GM12878 (cell line): ENCODE results near the gene TFB1M. TPM values are rescaled to one million over a fixed set of nuclear protein-coding genes. Genes with fewer than 3 reads are reported as not detected.

ENCODE experiments used
- ATAC-seq: fragments of 200-7000 bp; cut with Tn5 transposase; 3 replicates; pipeline ENCODE4 v1.9.1; 2020; ENCODE audit warnings: mild to moderate bottlenecking, moderate library complexity
- BruUV-seq: library from RNA; stranded (reverse); fragments of 400-500 nt; replicated peaks from 2 replicates; lab custom pipeline; 2021; lab: Mats Ljungman, UMichigan
- CTCF ChIA-PET: fragments of 300-600 bp; sonication (Branson Sonifier 250); formaldehyde crosslinking; extraction: SDS; loops from one replicate; lab custom pipeline; 2021; ENCODE audit warnings: inconsistent platforms; lab: Yijun Ruan, JAX
- POLR2A ChIA-PET: fragments of 350-600 bp; formaldehyde crosslinking; extraction: SDS; loops from one replicate; lab custom pipeline; 2021; ENCODE audit warnings: inconsistent platforms; lab: Charles Lee
- RAD21 ChIA-PET: fragments of 300-600 bp; sonication (Branson Sonifier 250); formaldehyde crosslinking; loops from one replicate; lab custom pipeline; 2023; ENCODE audit warnings: antibody characterized with exemption; ENCODE audit not compliant: unreplicated experiment; lab: Charles Lee
- SMC1A ChIA-PET: fragments of 300-600 bp; sonication (Branson Sonifier 250); formaldehyde crosslinking; loops from one replicate; lab custom pipeline; 2023; ENCODE audit not compliant: unreplicated experiment, uncharacterized antibody; lab: Charles Lee
- DNase-seq: peaks from one replicate; pipeline ENCODE4 v3.0.0-alpha.2; 2011; ENCODE audit warnings: low read depth, low spot score
- FAIRE-seq: peaks from 3 replicates; lab custom pipeline; 2011; peaks lifted over from hg19 to GRCh38; lab: Jason Lieb, UNC
- H2AFZ ChIP-seq: 2 replicates; pipeline ENCODE4 v1.6.0; 2011; ENCODE audit warnings: low read depth, low read length, control low read depth; ENCODE audit not compliant: control insufficient read depth
- H3K27ac ChIP-seq: 2 replicates; pipeline ENCODE4 v1.5.1; 2011; ENCODE audit warnings: control low read depth; ENCODE audit not compliant: control insufficient read depth, insufficient read depth
- H3K27me3 ChIP-seq, 2 experiments: replicated peaks in 1 of 2; 2 replicates each; pipeline versions ENCODE4 v1.6.0 to v1.6.1; 2011; ENCODE audit warnings: low read length in 1 of 2; ENCODE audit not compliant: control insufficient read depth in 2 of 2, insufficient read depth in 2 of 2
- H3K36me3 ChIP-seq, 2 experiments: 2 replicates each; pipeline ENCODE4 v1.5.1; 2011; ENCODE audit warnings: low read length in 1 of 2; ENCODE audit not compliant: control insufficient read depth in 2 of 2, insufficient read depth in 2 of 2
- H3K4me1 ChIP-seq: 2 replicates; pipeline ENCODE4 v1.6.1; 2011; ENCODE audit warnings: mild to moderate bottlenecking, low read length, moderate library complexity, mixed read lengths; ENCODE audit not compliant: control insufficient read depth, insufficient read depth
- H3K4me2 ChIP-seq: 2 replicates; pipeline ENCODE4 v1.6.0; 2011; ENCODE audit warnings: control low read depth; ENCODE audit not compliant: control insufficient read depth, insufficient read depth
- H3K4me3 ChIP-seq: fragments of 200-600 bp; sonication (generic); 2 replicates; pipeline ENCODE4 v1.5.1; 2016
- H3K79me2 ChIP-seq: 2 replicates; pipeline ENCODE4 v1.6.0; 2011; ENCODE audit warnings: low read length; ENCODE audit not compliant: control insufficient read depth, insufficient read depth
- H3K9ac ChIP-seq: 2 replicates; pipeline ENCODE4 v1.8.0; 2011; ENCODE audit warnings: low read length, control low read depth, mixed read lengths; ENCODE audit not compliant: control insufficient read depth, insufficient read depth
- H3K9me3 ChIP-seq: replicated peaks from 3 replicates; pipeline ENCODE4 v1.5.1; 2011; ENCODE audit warnings: mild to moderate bottlenecking, low read length; ENCODE audit not compliant: control insufficient read depth, insufficient read depth
- H4K20me1 ChIP-seq: 2 replicates; pipeline ENCODE4 v1.6.0; 2011; ENCODE audit not compliant: control insufficient read depth, insufficient read depth
- CBX3 ChIP-seq: fragments of 200-600 bp; sonication (generic); IDR thresholded peaks from 2 replicates; pipeline ENCODE4 v1.6.1; 2016; ENCODE audit warnings: low read depth, borderline replicate concordance
- CREM ChIP-seq: IDR thresholded peaks from 2 replicates; pipeline ENCODE4 v1.6.1; 2014; ENCODE audit warnings: antibody characterized with exemption, low read depth
- EGR1 ChIP-seq, 2 experiments: IDR thresholded peaks; 1 replicate in 1 of 2; 2 replicates in 1 of 2; pipeline ENCODE4 v1.6.1; 2011 to 2012; ENCODE audit warnings: low read depth in 2 of 2, low read length in 2 of 2, borderline replicate concordance in 1 of 2, mild to moderate bottlenecking in 1 of 2, moderate library complexity in 1 of 2
- ESRRA ChIP-seq: IDR thresholded peaks from 2 replicates; pipeline ENCODE4 v1.6.1; 2012; ENCODE audit warnings: mild to moderate bottlenecking, low read length, improper control_type of control experiment
- FOXK2 ChIP-seq: fragments of 450-650 bp; IDR thresholded peaks from 2 replicates; pipeline ENCODE4 v1.6.1; 2017; ENCODE audit warnings: mild to moderate bottlenecking, moderate library complexity
- GATAD2B ChIP-seq: fragments of 450-650 bp; conservative IDR thresholded peaks from 2 replicates; pipeline ENCODE4 v1.6.1; 2017; ENCODE audit warnings: low read depth, mild to moderate bottlenecking, moderate library complexity
- HDAC6 ChIP-seq: fragments of 200-600 bp; sonication (generic); IDR thresholded peaks from one replicate; pipeline ENCODE4 v1.8.0; 2017; ENCODE audit warnings: antibody characterized with exemption; ENCODE audit not compliant: unreplicated experiment
- JUND ChIP-seq: IDR thresholded peaks from 2 replicates; pipeline ENCODE4 v1.6.1; 2012; ENCODE audit warnings: low read depth, mild to moderate bottlenecking, low read length, improper control_type of control experiment, moderate library complexity
- PAX8 ChIP-seq: fragments of 450-650 bp; IDR thresholded peaks from 2 replicates; pipeline ENCODE4 v1.6.1; 2017; ENCODE audit warnings: mild to moderate bottlenecking, moderate library complexity
- RELA ChIP-seq: fragments of 450-650 bp; IDR thresholded peaks from 2 replicates; pipeline ENCODE4 v1.8.0; 2014; ENCODE audit warnings: borderline replicate concordance; ENCODE audit not compliant: partially characterized antibody
- SREBF1 ChIP-seq: IDR thresholded peaks from 2 replicates; pipeline ENCODE4 v1.6.1; 2012; ENCODE audit warnings: mild to moderate bottlenecking, low read length
- TCF12 ChIP-seq: IDR thresholded peaks from 2 replicates; pipeline ENCODE4 v1.6.1; 2011; ENCODE audit warnings: low read depth, mild to moderate bottlenecking, low read length
- ZNF217 ChIP-seq: fragments of 450-650 bp; IDR thresholded peaks from 2 replicates; pipeline ENCODE4 v1.6.1; 2017; ENCODE audit warnings: antibody characterized with exemption, mild to moderate bottlenecking
- ZNF384 ChIP-seq: IDR thresholded peaks from 2 replicates; pipeline ENCODE4 v1.6.1; 2012; ENCODE audit warnings: low read depth, mild to moderate bottlenecking, low read length, improper control_type of control experiment, borderline replicate concordance
- WGBS: methylation state at CpG from one replicate; pipeline ENCODE4 v1.1.6; 2016; ENCODE audit warnings: low lambda C conversion rate; ENCODE audit not compliant: insufficient replicate concordance, insufficient coverage; ENCODE audit errors: missing lambda C conversion rate; 5-methylcytosine and 5-hydroxymethylcytosine counted together
- in situ Hi-C: fragments of 300-500 bp; cut with MboI; formaldehyde crosslinking; loops from 9 replicates; pipeline ENCODE4 v1.14.3; 2018; ENCODE audit warnings: mixed read lengths
- intact Hi-C: fragments of 100-400 bp; cut with micrococcal nuclease; formaldehyde crosslinking; loops from one replicate; pipeline ENCODE4 v1.14.2; 2022; ENCODE audit not compliant: unreplicated experiment
- polyA plus RNA-seq, 11 experiments: library from polyadenylated mRNA; depleted of rRNA in 4 of 11; unstranded in 6 of 11; stranded (reverse) in 5 of 11; fragments of >200 nt; fragmentation: Nextera tagmentation in 4 of 11; fragmentation: Illumina TruSeq in 1 of 11; extraction: Ambion mirVana in 4 of 11; extraction: Trizol in 1 of 11; gene quantifications; 1 replicate in 1 of 11; 2 replicates in 10 of 11; pipeline versions ENCODE4 v1.2.1 to v1.2.3, GENCODE V29; 2011 to 2016; ENCODE audit warnings: inconsistent platforms in 2 of 11, missing spikeins in 2 of 11, low read depth in 1 of 11
- total RNA-seq, 4 experiments: library from RNA; depleted of rRNA in 3 of 4; stranded (reverse); fragments of >200 nt in 3 of 4; fragmentation: Illumina TruSeq in 1 of 4; extraction: Trizol in 1 of 4; gene quantifications; 2 replicates each; pipeline versions ENCODE4 v1.2.1 to v1.2.3, GENCODE V29; 2013 to 2021
- TF ChIP-seq, protein P1 (sequence below): fragments of 450-650 bp; IDR thresholded peaks from 2 replicates; pipeline ENCODE4 v1.6.1; 2016; ENCODE audit warnings: mild to moderate bottlenecking, moderate library complexity, borderline replicate concordance
- TF ChIP-seq, protein P2 (sequence below): fragments of 450-650 bp; IDR thresholded peaks from 2 replicates; pipeline ENCODE4 v1.6.1; 2017; ENCODE audit warnings: low read depth, mild to moderate bottlenecking, moderate library complexity

Gene TFB1M
- total and polyA plus RNA-seq, 10 of the 15 experiments (the other 5 are each of a cell fraction or from before 2014, with no cell fraction given), result 29.9 to 117 (median 41.3) TPM

DNA sequence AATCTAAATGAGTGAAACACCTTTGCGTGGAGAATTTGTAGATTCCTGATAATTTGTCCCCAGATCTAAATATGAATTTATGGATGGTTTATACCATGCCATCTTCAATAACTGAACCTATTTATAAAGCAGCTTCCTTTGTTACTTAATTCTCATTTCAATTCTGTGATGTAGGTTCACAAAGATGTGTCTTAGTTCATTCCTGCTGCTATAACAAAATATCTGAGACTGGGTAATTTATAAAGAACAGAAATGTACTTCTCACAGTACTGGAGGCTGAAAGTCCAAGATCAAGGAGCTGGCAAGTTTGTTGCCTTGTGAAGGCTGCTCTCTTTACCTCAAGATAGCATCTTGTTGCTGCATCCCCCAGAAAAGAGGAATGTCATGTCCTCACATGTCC lies 2.1 kb upstream of the TFB1M start:
- ATAC-seq (no peak), FAIRE-seq (no peak), DNase-seq (no peak)
- Histone ChIP-seq H3K9me3 (peaks cover 2% of the 10 kb centered on the region; the same call in 1 of the 3 replicates), H3K4me2 (no peak overlapping the region), H3K9ac (no peak overlapping the region), H4K20me1 (no peaks in the 10 kb centered on the region), H3K4me3 (no peak overlapping the region), H3K4me1 (no peaks in the 10 kb centered on the region; the same call in 1 of the 2 replicates), H2AFZ (peak overlapping the region; percentile 39; the same call in 1 of the 2 replicates), H3K36me3 (peaks cover 0 to 7% of the 10 kb centered on the region in 2 experiments; a peak in 2 of 4 replicates), H3K79me2 (peaks cover 20% of the 10 kb centered on the region), H3K27ac (no peak overlapping the region), H3K27me3 (no peaks in the 10 kb centered on the region)
- WGBS, result 95% methylated on average over 1 of the region's 1 CpG
- TF ChIP-seq HDAC6 (no peak), ZNF217 (no peak), ESRRA (no peak), PAX8 (no peak), JUND (no peak), FOXK2 (no peak), ZNF384 (no peak), GATAD2B (no peak), EGR1 (IDR thresholded peaks at IDR 0.05; ENCODE audit: borderline replicate concordance in 1 of 2, low read depth in 2 of 2, low read length in 2 of 2) (no peak), RELA (no peak), TCF12 (no peak), SREBF1 (no peak), CREM (no peak), CBX3 (no peak)
- TF ChIP-seq, protein P1, sequence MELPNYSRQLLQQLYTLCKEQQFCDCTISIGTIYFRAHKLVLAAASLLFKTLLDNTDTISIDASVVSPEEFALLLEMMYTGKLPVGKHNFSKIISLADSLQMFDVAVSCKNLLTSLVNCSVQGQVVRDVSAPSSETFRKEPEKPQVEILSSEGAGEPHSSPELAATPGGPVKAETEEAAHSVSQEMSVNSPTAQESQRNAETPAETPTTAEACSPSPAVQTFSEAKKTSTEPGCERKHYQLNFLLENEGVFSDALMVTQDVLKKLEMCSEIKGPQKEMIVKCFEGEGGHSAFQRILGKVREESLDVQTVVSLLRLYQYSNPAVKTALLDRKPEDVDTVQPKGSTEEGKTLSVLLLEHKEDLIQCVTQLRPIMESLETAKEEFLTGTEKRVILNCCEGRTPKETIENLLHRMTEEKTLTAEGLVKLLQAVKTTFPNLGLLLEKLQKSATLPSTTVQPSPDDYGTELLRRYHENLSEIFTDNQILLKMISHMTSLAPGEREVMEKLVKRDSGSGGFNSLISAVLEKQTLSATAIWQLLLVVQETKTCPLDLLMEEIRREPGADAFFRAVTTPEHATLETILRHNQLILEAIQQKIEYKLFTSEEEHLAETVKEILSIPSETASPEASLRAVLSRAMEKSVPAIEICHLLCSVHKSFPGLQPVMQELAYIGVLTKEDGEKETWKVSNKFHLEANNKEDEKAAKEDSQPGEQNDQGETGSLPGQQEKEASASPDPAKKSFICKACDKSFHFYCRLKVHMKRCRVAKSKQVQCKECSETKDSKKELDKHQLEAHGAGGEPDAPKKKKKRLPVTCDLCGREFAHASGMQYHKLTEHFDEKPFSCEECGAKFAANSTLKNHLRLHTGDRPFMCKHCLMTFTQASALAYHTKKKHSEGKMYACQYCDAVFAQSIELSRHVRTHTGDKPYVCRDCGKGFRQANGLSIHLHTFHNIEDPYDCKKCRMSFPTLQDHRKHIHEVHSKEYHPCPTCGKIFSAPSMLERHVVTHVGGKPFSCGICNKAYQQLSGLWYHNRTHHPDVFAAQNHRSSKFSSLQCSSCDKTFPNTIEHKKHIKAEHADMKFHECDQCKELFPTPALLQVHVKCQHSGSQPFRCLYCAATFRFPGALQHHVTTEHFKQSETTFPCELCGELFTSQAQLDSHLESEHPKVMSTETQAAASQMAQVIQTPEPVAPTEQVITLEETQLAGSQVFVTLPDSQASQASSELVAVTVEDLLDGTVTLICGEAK, result no peak
- TF ChIP-seq, protein P2, sequence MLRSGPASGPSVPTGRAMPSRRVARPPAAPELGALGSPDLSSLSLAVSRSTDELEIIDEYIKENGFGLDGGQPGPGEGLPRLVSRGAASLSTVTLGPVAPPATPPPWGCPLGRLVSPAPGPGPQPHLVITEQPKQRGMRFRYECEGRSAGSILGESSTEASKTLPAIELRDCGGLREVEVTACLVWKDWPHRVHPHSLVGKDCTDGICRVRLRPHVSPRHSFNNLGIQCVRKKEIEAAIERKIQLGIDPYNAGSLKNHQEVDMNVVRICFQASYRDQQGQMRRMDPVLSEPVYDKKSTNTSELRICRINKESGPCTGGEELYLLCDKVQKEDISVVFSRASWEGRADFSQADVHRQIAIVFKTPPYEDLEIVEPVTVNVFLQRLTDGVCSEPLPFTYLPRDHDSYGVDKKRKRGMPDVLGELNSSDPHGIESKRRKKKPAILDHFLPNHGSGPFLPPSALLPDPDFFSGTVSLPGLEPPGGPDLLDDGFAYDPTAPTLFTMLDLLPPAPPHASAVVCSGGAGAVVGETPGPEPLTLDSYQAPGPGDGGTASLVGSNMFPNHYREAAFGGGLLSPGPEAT, result no peak
- POLR2A ChIA-PET, result interaction anchor here (0.6 to 1.3 kb wide), 9 partner anchors 11 to 1380 kb away, joined by 3 to 6 read pairs (median 4); no protein-coding TSS in a partner anchor
- CTCF ChIA-PET, result interaction anchor here (0.8 to 6.1 kb wide), 15 partner anchors 11 to 640 kb away, joined by 3 to 54 read pairs (median 7); no protein-coding TSS in a partner anchor
- SMC1A ChIA-PET, result interaction anchor here (0.7 to 5.7 kb wide), 19 partner anchors 10 to 1738 kb away, joined by 3 to 66 read pairs (median 5); no protein-coding TSS in a partner anchor
- BruUV-seq, result no TSS peak
- in situ Hi-C loops (no loop called here), intact Hi-C loops (loop anchor here (10.0 kb wide), 2 partner anchors 582 to 1378 kb away; partner anchors contain the start of gene SCAF8)
- RAD21 ChIA-PET, result interaction anchor here (1.0 to 7.0 kb wide), 16 partner anchors 8 to 641 kb away, joined by 3 to 54 read pairs (median 6); no protein-coding TSS in a partner anchor
